DOHH2 (cell line): Measurements from ENCODE around the gene HEBP2.
A peak's percentile ranks its signal among the peaks of the same experiment; 100 is the strongest.

Source experiments
- H3F3A ChIP-seq: fragments of 200-600 bp; sonication (generic), shearing (Covaris generic); 2 replicates; pipeline ENCODE4 v1.6.0; 2016; ENCODE audit warnings: antibody characterized with exemption, mild to moderate bottlenecking; ENCODE audit not compliant: control insufficient read depth, insufficient read depth
- H3K27ac ChIP-seq: fragments of 200-600 bp; sonication (generic); 2 replicates; pipeline ENCODE4 v1.5.1; 2014; ENCODE audit warnings: low read depth, mild to moderate bottlenecking, low read length, moderate library complexity
- H3K27me3 ChIP-seq: fragments of 200-600 bp; sonication (generic); 2 replicates; pipeline ENCODE4 v1.6.1; 2014; ENCODE audit warnings: mild to moderate bottlenecking, low read length, mixed read lengths; ENCODE audit not compliant: control insufficient read depth
- H3K36me3 ChIP-seq: fragments of 200-600 bp; sonication (generic); 2 replicates; pipeline ENCODE4 v1.6.1; 2014; ENCODE audit warnings: mild to moderate bottlenecking, low read length, moderate library complexity, mixed read lengths; ENCODE audit not compliant: control insufficient read depth
- H3K4me1 ChIP-seq: fragments of 200-600 bp; sonication (generic); 2 replicates; pipeline ENCODE4 v1.6.1; 2014; ENCODE audit warnings: mild to moderate bottlenecking, low read length, mixed read lengths; ENCODE audit not compliant: control insufficient read depth
- H3K4me2 ChIP-seq: fragments of 200-600 bp; sonication (generic); 2 replicates; pipeline ENCODE4 v1.6.0; 2014; ENCODE audit warnings: mild to moderate bottlenecking, low read length, moderate library complexity
- H3K4me3 ChIP-seq: fragments of 200-600 bp; sonication (generic); 2 replicates; pipeline ENCODE4 v1.5.1; 2014; ENCODE audit warnings: mild to moderate bottlenecking, low read length, mixed read lengths
- H3K79me2 ChIP-seq: fragments of 200-600 bp; sonication (generic); 2 replicates; pipeline ENCODE4 v1.6.1; 2014; ENCODE audit warnings: mild to moderate bottlenecking, low read length, mixed read lengths; ENCODE audit not compliant: control insufficient read depth
- H3K9me2 ChIP-seq: fragments of 200-600 bp; sonication (generic); replicated peaks from 2 replicates; pipeline ENCODE4 v1.6.1; 2014; ENCODE audit warnings: mild to moderate bottlenecking, low read length, mixed read lengths; ENCODE audit not compliant: control insufficient read depth
- H3K9me3 ChIP-seq: fragments of 200-600 bp; sonication (generic); 2 replicates; pipeline ENCODE4 v1.6.1; 2014; ENCODE audit warnings: antibody characterized with exemption, low read length, mixed read lengths; ENCODE audit not compliant: control insufficient read depth, insufficient read depth
- H4K20me1 ChIP-seq: fragments of 200-600 bp; sonication (generic); 2 replicates; pipeline ENCODE4 v1.6.0; 2014; ENCODE audit warnings: low read depth, mild to moderate bottlenecking, antibody characterized with exemption, low read length, moderate library complexity; ENCODE audit not compliant: control insufficient read depth, insufficient read depth
- EZH2phosphoT487 ChIP-seq: fragments of 200-600 bp; sonication (generic); IDR thresholded peaks from 2 replicates; pipeline ENCODE4 v1.6.1; 2017; ENCODE audit warnings: borderline replicate concordance, mild to moderate bottlenecking, antibody characterized with exemption, low read length, moderate library complexity, mixed read lengths
- TF ChIP-seq, protein P1 (sequence below): fragments of 200-600 bp; sonication (generic); IDR thresholded peaks from one replicate; pipeline ENCODE4 v1.5.1; 2014; ENCODE audit warnings: antibody characterized with exemption, mild to moderate bottlenecking, low read depth, low read length; ENCODE audit not compliant: poor library complexity, severe bottlenecking

The HEBP2 gene

GRCh38 chr6:138387577-138388368 is 16.2 kb upstream of the HEBP2 start:
- no peak overlapping the region for H3K27ac ChIP-seq
- TF ChIP-seq, protein P1, sequence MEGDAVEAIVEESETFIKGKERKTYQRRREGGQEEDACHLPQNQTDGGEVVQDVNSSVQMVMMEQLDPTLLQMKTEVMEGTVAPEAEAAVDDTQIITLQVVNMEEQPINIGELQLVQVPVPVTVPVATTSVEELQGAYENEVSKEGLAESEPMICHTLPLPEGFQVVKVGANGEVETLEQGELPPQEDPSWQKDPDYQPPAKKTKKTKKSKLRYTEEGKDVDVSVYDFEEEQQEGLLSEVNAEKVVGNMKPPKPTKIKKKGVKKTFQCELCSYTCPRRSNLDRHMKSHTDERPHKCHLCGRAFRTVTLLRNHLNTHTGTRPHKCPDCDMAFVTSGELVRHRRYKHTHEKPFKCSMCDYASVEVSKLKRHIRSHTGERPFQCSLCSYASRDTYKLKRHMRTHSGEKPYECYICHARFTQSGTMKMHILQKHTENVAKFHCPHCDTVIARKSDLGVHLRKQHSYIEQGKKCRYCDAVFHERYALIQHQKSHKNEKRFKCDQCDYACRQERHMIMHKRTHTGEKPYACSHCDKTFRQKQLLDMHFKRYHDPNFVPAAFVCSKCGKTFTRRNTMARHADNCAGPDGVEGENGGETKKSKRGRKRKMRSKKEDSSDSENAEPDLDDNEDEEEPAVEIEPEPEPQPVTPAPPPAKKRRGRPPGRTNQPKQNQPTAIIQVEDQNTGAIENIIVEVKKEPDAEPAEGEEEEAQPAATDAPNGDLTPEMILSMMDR, result no peak
- no peak for TF ChIP-seq EZH2phosphoT487
- H3K4me1 ChIP-seq, result no peaks in the 10 kb centered on the region
- H3K79me2 ChIP-seq, result no peaks in the 10 kb centered on the region
- no peaks in the 10 kb centered on the region for H3K9me3 ChIP-seq
- H4K20me1 ChIP-seq, result no peaks in the 10 kb centered on the region
- H3K9me2 ChIP-seq, result no peaks in the 10 kb centered on the region
- H3K27me3 ChIP-seq, result no peaks in the 10 kb centered on the region; the same call in 1 of the 2 replicates
- H3F3A ChIP-seq, result no peaks in the 10 kb centered on the region
- H3K36me3 ChIP-seq, result no peaks in the 10 kb centered on the region
- no peak overlapping the region for H3K4me3 ChIP-seq
- no peak overlapping the region for H3K4me2 ChIP-seq

DNA sequence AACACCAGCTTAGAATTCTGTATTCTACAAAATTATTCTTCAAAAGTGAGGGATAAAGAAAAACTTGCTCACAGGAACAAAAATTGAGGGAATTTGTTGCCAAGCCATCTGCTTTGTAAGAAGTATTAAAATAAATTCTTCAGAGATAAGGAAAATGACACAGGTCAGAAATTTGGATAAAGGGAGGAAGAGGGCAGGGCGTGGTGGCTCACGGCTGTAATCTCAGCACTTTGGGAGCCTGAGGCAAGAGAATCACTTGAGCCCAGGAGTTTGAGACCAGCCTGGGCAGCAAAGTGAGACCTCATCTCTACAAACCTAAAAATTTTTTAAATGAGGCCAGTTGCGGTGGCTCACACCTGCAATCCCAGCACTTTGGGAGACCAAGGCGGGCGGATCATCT is 14.5 kb upstream of the HEBP2 start:
- Histone ChIP-seq H3K27me3 (no peaks in the 10 kb centered on the region; the same call in 1 of the 2 replicates), H3K9me3 (no peaks in the 10 kb centered on the region), H4K20me1 (no peaks in the 10 kb centered on the region), H3K4me1 (peaks cover 9% of the 10 kb centered on the region), H3K36me3 (no peaks in the 10 kb centered on the region), H3F3A (no peaks in the 10 kb centered on the region), H3K27ac (no peak overlapping the region), H3K4me2 (no peak overlapping the region), H3K9me2 (no peaks in the 10 kb centered on the region), H3K4me3 (no peak overlapping the region), H3K79me2 (no peaks in the 10 kb centered on the region)
- TF ChIP-seq EZH2phosphoT487, result no peak
- TF ChIP-seq, protein P1, result no peak

GRCh38 chr6:138393871-138394783 is 9.9 kb upstream of the HEBP2 start:
- Histone ChIP-seq H3F3A (no peaks in the 10 kb centered on the region), H3K9me3 (no peaks in the 10 kb centered on the region), H3K27ac (no peak overlapping the region), H3K9me2 (no peaks in the 10 kb centered on the region), H3K4me3 (no peak overlapping the region), H4K20me1 (no peaks in the 10 kb centered on the region), H3K4me2 (peak overlapping the region; percentile 36), H3K27me3 (no peaks in the 10 kb centered on the region; the same call in 1 of the 2 replicates), H3K36me3 (no peaks in the 10 kb centered on the region), H3K79me2 (no peaks in the 10 kb centered on the region), H3K4me1 (peaks cover 21% of the 10 kb centered on the region)
- TF ChIP-seq, protein P1, result no peak
- TF ChIP-seq EZH2phosphoT487, result no peak
